Measurements from ENCODE around the gene ORAI2. TPM values are rescaled to one million over a fixed set of nuclear protein-coding genes. Genes with fewer than 3 reads are reported as not detected.

ORAI2 gene
- total RNA-seq, 1 experiment from 2014 or later: 76.9 TPM

DNA sequence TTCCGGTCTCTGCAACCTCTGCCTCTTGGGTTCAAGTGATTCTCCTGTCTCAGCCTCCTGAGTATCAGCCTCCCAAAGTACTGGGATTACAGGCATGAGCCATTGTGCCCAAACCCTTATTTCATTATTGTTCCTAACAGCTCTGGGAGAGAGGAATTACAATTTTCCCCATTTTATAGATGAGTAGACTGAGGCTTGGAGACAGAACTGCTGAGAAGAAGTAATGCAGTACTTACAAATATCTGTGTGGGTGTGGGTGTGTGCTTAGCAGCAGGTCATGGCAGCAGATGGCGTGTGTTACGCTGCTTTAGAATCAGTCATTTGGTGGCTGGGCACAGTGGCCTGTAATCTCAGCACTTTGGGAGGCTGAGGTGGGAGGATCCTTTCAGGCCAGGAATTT lies 29.8 kb upstream of the ORAI2 start:
- TF ChIP-seq, protein P1, sequence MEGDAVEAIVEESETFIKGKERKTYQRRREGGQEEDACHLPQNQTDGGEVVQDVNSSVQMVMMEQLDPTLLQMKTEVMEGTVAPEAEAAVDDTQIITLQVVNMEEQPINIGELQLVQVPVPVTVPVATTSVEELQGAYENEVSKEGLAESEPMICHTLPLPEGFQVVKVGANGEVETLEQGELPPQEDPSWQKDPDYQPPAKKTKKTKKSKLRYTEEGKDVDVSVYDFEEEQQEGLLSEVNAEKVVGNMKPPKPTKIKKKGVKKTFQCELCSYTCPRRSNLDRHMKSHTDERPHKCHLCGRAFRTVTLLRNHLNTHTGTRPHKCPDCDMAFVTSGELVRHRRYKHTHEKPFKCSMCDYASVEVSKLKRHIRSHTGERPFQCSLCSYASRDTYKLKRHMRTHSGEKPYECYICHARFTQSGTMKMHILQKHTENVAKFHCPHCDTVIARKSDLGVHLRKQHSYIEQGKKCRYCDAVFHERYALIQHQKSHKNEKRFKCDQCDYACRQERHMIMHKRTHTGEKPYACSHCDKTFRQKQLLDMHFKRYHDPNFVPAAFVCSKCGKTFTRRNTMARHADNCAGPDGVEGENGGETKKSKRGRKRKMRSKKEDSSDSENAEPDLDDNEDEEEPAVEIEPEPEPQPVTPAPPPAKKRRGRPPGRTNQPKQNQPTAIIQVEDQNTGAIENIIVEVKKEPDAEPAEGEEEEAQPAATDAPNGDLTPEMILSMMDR (IDR thresholded peaks at IDR 0.05): no peak
- no peak for TF ChIP-seq REST (IDR thresholded peaks at IDR 0.05; ENCODE audit: insufficient read depth in 1 of 2, low read depth in 2 of 2, low read length in 1 of 2)
- no peak for TF ChIP-seq TCF7L2 (IDR thresholded peaks at IDR 0.05; ENCODE audit: low read depth, low read length)
- TF ChIP-seq POLR2AphosphoS5 (IDR thresholded peaks at IDR 0.05; ENCODE audit: low read depth, low read length): no peak
- no peak for TF ChIP-seq SIN3A (IDR thresholded peaks at IDR 0.05; ENCODE audit: borderline replicate concordance, insufficient read depth, low read depth, low read length)
- in situ Hi-C loops (cut with HindIII; ENCODE audit: low pct_unique_long_range_greater_than_20kb, low sequenced_read_pairs): no loop called here
- BruUV-seq (replicated peaks): no TSS peak
- ATAC-seq (no peak), DNase-seq (ENCODE audit: low read depth, low spot score) (no peak)
- peaks cover 23% of the 10 kb centered on the region for H3K36me3 ChIP-seq (ENCODE audit: control insufficient read depth, insufficient read depth, low read length)
- H3K4me3 ChIP-seq (ENCODE audit: low read depth in 2 of 2, low read length in 2 of 2): no peak overlapping the region
- no peaks in the 10 kb centered on the region for H3K27me3 ChIP-seq (ENCODE audit: control insufficient read depth, insufficient read depth, low read length)
- POLR2A ChIA-PET: no interaction called here
- no peak overlapping the region for H3K27ac ChIP-seq (ENCODE audit: low read length)
- CTCF ChIA-PET: no interaction called here
- H3K9me3 ChIP-seq (ENCODE audit: control insufficient read depth, insufficient read depth, low read depth, low read length): no peaks in the 10 kb centered on the region
- H3K4me1 ChIP-seq (ENCODE audit: control insufficient read depth, insufficient read depth, low read length): no peaks in the 10 kb centered on the region
- intact Hi-C loops (cut with micrococcal nuclease; ENCODE audit: unreplicated experiment): no loop called here

DNA sequence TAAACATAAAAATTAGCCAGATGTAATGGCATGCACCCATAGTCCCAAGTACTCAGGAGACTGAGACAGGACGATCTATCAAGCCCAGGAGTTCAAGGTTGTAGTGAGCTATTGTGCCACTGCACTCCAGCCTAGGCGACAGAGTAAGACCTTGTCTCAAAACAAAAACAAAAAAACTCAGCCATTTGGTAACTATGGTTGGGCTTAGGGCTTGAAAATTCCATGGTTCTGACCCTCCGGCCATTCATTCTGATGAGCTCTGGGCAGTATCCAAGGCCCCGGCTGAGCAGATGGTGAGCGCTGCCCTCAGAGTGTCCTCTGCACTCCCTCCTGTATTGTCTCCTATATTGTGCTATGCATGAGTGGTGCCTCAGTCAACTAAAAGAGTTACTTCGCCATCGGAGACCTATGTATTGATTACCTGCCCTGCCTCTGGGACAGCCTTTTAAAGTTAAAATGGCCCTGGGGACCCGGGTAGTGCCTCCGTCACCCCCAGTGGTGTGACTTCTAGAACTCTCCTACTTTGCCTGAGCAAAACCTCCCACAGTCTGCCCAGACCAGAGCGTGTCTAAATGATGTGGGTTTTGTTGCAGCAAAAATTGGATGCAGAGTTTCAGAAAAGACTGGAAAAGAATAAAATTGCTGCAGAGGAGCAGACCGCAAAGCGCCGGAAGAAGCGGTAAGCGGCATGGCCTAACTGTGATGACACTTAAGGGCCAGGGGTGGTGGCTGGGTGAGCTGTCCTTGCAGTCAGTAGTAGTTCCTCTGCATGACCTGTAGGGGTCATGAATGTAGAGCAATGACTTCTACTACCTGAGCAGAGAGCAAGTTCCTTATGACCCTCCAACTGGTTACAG lies 29.1 kb upstream of the ORAI2 start:
- Histone ChIP-seq H3K4me1 (ENCODE audit: control insufficient read depth, insufficient read depth, low read length) (no peaks in the 10 kb centered on the region), H3K27ac (ENCODE audit: low read length) (no peak overlapping the region), H3K27me3 (ENCODE audit: control insufficient read depth, insufficient read depth, low read length) (no peaks in the 10 kb centered on the region), H3K36me3 (ENCODE audit: control insufficient read depth, insufficient read depth, low read length) (peaks cover 22% of the 10 kb centered on the region), H3K4me3 (ENCODE audit: low read depth in 2 of 2, low read length in 2 of 2) (no peak overlapping the region), H3K9me3 (ENCODE audit: control insufficient read depth, insufficient read depth, low read depth, low read length) (no peaks in the 10 kb centered on the region)
- intact Hi-C loops (cut with micrococcal nuclease; ENCODE audit: unreplicated experiment) (no loop called here), in situ Hi-C loops (cut with HindIII; ENCODE audit: low pct_unique_long_range_greater_than_20kb, low sequenced_read_pairs) (no loop called here)
- TF ChIP-seq POLR2AphosphoS5 (IDR thresholded peaks at IDR 0.05; ENCODE audit: low read depth, low read length) (no peak), TCF7L2 (IDR thresholded peaks at IDR 0.05; ENCODE audit: low read depth, low read length) (no peak), REST (IDR thresholded peaks at IDR 0.05; ENCODE audit: insufficient read depth in 1 of 2, low read depth in 2 of 2, low read length in 1 of 2) (no peak), SIN3A (IDR thresholded peaks at IDR 0.05; ENCODE audit: borderline replicate concordance, insufficient read depth, low read depth, low read length) (no peak)
- TF ChIP-seq, protein P1 (IDR thresholded peaks at IDR 0.05): peak; percentile 83
- DNase-seq (ENCODE audit: low read depth, low spot score): peak; percentile 65
- no TSS peak for BruUV-seq (replicated peaks)
- CTCF ChIA-PET: interaction anchor here (0.5 to 1.0 kb wide), 5 partner anchors 8 to 1096 kb away, joined by 3 to 8 read pairs (median 4); partner anchors contain the start of gene PRKRIP1
- peak; percentile 97 for ATAC-seq
- POLR2A ChIA-PET: no interaction called here
